Muscle of back (tissue), 11 donors: ENCODE measurements around the gene CD40. TPM values are rescaled to one million over a fixed set of nuclear protein-coding genes. Genes with fewer than 3 reads are reported as not detected.
A peak's percentile ranks its signal among the peaks of the same experiment; 100 is the strongest.

Experiments used
- DNase-seq, 3 donors: peaks; one replicate each; pipeline versions ENCODE4 v3.0.0 to v3.0.0-alpha.2; 2013
- polyA plus RNA-seq, 10 donors: library from polyadenylated mRNA; unstranded; fragments of 120-200 nt; gene quantifications; one replicate each; pipeline ENCODE4 v1.2.1, GENCODE V29; 2013; ENCODE audit not compliant: insufficient read length in 10 of 10

CD40 gene
- polyA plus RNA-seq, 10 donors, result 3.4 to 9.4 (median 6.8) TPM

DNA sequence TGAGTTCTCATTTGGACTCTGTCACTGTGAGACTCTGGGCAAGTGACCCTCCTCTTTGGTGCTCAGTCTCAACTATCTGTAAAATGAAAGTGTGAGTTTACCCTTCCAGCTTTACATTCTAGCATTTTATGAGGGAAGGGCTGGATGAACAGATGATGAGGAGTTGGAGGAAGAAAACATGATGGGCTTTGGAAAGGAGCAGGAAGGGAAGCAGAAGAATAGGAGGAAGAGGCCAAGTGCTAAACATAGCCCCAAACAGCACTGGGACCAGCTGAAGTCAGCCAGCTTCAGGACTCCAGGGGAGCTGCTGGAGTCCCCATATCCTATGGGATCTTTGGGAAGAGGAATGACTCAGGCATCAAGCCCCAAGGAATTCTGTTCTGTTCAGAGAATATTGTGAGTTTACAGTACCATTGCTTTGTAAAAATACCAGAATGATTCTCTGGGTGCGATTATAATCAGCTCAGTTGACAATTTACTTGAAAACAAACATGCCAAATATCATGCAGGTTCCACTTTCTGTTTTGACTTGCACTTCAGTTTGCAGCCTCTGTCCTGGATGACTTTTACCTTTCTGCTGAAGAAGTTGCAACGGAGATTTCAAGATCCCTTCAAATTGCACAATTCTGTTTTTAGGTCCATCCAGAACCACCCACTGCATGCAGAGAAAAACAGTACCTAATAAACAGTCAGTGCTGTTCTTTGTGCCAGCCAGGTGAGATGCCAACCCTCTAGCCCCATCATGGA is 3.2 kb downstream of the CD40 start:
- no peak for DNase-seq

DNA sequence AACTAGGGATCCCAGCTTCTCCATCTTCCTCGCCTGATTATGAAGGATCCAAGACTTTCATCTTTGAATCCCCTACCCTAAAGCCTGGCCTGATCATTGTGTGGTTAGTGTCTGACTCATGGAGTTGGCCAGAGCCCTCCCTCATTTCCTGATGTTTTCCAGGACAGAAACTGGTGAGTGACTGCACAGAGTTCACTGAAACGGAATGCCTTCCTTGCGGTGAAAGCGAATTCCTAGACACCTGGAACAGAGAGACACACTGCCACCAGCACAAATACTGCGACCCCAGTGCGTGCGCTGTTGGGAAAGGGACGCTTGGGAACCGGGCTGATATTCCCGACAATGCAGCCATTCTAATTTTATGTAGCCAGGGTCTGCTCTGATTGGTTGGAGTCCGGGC is 4.0 kb downstream of the CD40 start:
- no peak for DNase-seq

DNA sequence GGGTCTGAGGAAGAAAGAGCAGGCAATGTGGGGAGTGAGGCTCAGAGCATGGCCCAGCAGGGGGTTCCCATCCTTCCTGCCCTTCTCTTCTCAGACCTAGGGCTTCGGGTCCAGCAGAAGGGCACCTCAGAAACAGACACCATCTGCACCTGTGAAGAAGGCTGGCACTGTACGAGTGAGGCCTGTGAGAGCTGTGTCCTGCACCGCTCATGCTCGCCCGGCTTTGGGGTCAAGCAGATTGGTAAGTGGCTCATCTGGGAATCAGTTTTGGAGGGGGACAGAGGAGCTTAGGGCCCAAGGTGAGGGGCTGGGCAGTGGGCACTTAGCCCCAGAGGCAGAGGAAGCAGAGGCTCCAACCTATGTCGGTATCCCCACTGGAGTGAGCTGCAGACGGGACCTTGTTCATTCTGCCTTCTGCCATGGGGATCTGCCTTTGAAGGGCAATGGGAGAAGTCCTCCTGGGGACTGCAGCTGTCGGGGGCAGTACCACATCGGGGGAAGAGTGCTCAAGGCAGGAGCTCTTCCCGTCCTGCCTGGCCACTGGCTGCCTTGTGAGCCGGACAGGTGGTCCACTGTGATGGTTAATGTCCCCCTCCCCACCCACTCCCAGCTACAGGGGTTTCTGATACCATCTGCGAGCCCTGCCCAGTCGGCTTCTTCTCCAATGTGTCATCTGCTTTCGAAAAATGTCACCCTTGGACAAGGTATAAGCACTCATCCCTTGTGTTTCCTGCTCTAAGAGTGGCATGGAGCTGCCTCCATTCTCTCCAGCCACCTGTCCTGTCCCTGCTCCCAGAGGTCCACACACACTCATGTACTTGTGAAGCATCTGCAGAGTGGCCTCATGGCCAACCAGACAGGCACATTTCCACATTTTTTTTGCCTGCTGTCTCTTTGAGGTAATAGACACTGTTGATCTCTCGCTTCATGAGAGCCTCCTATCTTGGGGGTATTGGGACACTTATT is 4.7 kb downstream of the CD40 start:
- no peak for DNase-seq

DNA sequence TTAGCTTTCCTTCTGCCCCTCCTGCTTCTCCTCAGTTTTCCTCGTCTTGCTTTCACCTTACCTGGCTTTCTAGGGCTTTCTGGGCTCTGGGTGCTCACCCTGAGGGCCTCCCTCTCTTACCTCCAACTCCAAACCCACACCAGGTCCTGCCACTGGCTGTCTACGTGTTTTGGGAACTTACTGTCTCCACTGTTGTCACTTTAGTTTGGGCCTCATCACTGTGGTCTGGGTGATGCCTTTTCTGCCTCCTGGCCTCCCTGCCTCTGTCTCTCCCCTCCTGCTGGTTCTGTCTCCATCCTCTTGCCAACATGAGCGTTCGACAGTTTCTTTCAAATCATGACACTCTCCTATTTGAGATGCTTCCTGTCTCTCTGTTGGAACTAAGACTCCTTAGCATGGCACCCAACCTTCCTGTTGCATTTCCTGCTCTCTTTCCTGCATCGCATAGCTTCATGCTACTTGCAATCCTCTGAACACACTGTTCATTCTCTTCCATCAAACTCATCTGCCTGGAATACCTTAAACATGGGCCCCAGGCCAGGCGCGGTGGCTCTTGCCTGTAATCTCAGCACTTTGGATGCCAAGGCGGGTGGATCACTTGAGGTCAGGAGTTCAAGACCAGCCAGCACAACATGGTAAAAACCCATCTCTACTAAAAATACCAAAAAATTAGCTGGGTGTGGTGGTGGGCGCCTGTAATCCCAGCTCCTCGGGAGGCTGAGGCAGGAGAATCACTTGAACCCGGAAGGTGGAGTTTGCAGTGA is 5.5 kb downstream of the CD40 start:
- no peak for DNase-seq

DNA sequence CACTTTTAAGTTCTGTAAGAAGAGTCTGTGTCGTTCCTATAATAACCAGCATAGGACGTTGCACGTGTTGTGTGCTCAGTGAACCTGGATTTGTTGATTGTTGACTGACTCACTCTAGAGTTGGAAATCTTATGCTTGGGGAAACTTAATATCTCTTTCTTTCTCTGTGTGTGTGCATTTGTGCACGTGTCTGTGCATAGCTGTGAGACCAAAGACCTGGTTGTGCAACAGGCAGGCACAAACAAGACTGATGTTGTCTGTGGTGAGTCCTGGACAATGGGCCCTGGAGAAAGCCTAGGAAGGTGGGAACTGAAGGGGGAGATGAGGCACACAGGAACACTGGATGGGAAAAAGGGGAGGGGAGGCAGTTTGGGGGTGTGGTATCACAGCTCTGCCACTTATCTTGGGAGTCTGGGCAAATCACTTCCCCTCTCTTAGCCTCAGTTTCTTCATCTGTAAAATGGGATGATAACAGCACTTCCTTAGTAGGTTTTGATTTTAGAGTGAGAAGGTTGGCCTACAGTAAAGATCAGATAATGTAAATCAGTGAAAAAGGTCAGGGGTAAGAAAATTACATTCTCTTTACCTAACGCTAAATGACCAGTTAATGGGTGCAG is 8.4 kb downstream of the CD40 start:
- no peak for DNase-seq

DNA sequence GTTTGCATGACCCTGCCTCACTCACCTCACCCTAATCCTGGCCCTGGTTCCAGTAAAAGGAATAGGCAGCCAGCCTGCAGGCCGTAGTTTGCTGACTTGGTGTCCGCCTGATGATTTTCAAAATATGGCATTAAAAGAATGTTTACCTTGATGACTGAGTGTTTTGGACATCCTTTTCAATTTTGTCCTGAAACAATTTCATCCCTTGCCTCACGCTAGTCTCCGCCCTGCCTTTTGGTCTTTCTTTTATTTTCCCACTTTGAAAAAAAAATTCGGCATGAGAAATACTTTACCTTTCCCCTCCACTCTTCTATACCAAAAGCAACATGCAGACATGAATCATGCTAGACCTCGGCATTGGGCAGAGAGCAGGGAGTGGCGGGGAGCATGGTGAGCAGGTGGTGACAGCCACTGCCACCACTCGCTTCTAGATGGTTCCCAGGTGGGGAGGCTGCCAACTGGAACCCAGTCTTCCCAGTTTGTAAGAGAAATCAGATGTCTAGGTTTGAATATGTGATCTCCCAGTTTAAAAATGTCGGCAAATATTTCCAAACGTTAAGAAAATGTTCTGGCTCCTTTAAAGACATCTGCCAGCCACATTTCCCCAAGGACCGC is 9.4 kb downstream of the CD40 start:
- no peak for DNase-seq

DNA sequence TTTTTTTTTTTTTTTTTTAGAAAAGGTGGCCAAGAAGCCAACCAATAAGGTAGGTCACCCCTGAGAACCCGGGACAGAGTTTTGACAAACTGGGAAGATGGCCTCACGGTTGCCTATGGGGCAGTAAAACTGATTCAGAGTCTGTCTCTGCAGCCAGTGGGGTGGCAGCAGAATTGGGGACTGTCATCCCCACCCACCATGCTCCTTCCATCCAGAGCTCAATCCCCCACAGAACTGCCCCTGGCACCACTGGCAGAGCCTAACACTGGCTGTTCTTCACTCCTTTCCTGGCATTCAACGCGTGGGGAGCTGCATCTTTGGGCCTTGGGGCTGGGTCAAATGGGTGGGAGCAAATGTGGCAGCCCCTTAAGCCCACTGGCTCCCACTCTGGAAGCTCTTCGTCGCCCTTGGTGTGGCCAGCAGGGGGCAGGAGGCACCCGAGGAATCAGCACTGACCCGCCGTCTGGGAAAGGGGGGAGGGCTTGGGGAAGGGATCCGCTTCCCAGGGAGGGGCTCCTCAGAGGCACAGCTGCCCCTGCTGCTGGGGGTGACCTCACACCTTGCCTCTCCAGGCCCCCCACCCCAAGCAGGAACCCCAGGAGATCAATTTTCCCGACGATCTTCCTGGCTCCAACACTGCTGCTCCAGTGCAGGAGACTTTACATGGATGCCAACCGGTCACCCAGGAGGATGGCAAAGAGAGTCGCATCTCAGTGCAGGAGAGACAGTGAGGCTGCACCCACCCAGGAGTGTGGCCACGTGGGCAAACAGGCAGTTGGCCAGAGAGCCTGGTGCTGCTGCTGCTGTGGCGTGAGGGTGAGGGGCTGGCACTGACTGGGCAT is 10.4 kb downstream of the CD40 start:
- peak in 1 of 3 donors; percentile 55 for DNase-seq

DNA sequence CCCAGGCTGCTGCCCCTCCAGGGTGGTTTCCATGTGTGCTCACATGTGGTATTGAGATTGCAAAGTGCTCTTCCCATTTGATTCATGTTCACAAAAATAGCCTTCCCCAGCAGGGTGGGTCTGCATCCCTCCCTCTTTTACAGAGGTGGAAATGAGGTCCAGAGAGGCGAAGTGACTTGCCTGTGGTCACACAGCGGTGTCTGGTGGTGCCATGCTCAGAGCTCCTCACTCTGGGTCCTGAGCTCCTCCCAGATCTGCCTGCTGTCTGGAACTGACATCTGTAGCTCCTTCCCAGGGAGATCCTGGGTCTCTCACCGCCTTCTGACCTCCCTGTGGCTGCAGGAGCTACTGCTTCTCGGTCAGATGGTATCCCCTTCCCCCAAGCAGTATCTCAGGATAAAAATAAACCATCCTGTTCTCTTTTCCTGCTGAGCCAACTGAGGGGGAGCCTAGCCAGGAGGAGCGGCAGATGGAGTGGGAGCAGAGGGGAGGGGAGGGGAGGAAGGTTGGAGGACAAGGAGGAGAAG is 11.9 kb downstream of the CD40 start:
- DNase-seq, result no peak

DNA sequence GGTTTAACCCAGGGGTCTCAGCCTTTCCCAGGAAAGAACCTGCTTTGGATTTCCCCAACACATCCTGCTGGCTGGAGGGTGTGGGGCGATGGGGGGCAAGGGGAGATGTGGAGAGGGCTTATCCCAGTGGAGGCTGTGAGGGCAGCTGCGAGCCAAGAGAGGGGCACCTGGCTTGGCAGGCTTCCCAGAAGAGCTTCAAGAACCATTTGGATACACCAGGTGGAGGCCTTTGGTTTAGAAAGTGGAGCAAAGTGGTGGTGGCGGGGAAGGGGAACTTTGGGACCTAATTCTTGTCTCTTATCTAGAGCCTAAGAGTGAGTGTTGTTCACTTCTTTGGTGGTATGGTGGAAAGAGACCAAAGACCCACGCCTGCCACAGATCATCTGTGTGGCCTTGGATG is 12.4 kb downstream of the CD40 start:
- no peak for DNase-seq

DNA sequence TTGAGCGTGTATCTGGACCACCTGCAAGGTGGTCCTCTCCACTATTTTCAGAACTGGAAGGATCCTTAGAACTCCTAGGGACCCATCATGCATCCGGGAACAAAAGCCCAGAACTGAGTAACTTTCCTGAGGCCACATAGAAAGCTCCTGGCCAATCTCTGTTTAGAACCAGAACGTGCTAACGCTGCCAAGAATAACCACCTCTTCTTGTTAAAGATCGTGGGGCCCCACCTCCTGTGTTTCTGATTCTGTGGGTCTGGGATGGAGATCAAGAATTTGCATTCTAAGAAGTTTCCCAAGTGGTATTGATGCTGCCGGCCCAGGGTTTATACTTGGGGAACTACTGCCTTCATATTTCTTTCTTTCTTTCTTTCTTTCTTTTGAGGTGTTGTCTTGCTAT is 13.3 kb downstream of the CD40 start:
- DNase-seq, result no peak

DNA sequence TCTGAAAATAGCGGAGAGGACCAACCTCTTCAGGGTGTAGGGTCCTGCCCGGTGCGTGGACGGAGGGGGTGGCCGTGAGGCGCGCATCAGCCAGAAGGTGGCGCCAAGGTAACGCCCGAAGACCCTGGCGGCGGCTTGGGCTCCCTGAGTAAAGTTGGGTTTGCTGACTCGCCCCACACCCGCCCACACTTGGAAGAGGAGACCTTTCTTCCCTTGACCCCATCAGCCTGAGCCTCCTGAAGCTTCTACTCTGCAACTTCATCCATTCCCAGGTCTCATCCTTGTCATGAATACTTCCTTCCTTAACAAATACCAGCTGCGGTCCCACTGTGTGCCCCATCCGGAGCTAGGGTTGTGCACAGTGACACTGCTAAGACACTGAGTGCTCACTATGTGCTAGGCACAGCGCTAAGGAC is 14.6 kb downstream of the CD40 start:
- DNase-seq, result peak; percentile 32 to 83 (median 75)

DNA sequence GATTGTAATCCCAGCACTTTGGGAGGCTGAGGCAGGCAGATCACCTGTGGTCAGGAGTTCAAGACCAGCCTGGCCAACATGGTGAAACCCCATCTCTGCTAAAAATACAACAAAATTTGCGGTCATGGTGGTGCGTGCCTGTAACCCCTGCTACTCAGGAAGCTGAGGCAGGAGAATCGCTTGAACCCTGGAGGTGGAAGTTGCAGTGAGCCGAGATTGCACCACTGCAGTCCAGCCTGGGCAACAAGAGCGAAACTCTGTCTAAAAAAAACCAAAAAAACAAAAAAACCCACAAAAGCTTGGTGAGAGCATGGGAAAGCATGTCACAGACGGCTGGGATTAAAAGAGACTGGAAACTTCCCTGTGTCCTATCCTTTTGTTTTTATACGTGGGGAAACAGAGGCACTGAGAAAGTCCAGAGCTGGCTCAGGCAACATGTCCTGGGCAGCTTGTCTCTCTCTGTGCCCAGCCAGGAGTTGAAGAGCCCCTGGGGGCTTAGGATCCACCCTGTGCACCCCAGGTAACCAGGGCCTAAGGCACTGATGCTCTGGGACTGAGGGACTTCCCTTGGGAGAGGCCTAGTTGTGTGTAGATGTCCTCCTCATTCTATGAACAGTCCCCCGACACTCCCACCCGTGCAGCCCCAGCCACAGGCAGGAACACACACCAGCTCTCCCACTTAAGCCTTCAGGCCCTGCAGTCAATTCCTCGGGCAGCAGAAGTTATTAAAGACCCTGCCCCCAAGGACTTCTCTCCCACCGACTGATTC is 16.0 kb downstream of the CD40 start:
- DNase-seq, result no peak

DNA sequence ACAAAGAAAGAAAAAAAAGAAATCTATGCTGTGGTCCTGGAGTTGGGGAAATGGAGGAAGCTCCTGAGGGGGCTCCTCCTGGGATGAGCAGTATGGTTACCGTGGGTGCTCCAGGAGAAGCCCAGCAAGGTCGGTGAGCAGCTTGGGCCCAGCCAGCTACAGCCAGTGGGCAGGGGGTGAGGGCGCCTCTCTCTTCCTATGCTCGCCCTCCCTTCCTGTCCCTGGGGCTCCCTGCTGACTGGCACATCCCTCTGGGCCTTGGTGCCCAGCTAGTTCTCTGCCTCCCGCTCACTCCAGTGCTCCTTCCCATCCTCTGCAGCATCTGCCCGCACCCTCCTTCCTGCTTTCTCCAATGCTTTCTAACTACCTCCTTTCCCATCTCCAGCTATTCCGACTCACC is 16.6 kb downstream of the CD40 start:
- no peak for DNase-seq

DNA sequence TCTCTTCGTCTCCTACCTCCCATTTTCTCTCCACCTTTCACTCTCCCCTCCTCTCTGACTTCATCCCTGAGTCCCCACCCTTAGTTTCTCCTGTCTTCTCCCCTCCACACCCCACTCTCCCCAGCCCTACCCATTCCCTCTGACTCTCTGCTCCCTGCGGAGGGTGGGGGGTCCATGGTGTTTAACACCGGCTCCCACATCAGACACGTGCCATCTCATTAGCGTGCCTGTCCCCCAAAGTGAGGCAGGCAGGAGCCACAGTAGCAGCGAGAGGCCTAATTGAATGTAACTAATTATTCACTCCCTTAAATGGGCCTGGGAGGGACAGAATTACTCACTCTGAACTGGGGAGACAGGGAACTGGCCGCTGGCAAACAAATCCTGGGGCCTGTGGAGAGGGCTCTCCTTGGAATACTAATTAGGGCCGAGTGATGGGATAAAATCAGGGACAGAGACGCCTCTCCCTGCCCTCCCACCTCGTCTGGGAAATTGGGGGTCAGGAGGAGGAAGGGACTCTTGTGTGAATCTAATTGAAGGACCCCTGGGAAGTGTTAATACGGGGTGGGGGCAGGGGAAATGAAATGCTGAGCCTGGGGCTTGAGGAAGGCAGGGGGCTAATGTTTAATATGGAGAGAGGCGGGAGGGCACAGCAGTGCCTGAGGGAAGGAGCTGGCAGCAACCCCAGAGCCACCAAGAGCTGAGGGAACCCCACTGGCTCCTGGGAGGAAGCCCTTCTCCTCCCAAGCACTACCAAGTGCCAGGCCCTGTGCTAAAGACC is 17.9 kb downstream of the CD40 start:
- no peak for DNase-seq

DNA sequence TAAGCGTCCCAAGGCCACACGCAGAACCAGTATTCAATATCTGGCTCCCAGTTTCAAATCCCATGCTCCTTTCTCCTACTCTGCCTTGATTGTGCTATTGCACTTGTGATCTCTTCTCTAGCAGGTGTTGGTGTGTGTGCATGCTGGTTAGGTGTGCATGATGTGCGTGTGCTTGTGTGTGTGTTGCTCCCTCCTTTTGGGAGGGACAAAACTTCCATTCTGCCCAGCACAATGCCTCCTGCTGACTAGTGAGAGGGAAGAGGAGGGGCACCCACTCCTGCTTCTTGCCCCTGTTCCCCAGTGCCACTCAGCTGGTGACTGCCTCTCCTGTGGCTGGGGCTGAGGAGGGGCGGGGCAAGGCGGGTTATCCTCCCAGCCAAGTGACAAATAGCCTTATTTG is 19.7 kb downstream of the CD40 start:
- DNase-seq, result no peak

DNA sequence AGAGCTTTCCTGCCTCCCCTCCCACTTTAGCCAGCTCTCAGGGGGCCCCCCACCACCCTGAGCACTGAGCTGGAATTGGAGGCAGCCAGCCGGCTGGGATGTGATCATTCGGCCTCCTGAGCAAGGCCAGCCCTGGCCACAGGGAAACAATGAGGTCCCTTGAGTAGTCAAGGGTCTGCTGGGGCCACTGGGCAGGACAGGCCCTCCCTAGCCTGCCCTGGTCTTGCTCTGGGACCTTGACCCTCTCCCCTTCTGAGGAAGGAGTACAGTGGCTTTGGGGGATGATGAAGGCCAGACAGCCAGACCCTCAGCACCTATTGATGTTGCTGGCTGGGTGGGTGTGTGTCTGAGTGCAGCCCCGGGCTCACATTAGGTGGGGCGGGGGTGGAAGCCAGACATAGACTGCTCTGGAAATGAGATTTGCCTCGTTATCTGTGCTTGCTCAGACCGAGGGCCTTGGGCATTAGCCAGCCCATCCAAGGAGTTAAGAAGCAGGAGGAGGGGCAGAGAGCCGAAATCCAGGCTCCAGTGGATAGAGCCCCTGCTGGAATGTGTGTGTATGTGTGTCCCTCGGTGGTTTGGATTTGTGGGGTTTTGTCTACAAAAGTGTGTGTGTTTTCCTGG is 21.3 kb downstream of the CD40 start:
- DNase-seq, result no peak

DNA sequence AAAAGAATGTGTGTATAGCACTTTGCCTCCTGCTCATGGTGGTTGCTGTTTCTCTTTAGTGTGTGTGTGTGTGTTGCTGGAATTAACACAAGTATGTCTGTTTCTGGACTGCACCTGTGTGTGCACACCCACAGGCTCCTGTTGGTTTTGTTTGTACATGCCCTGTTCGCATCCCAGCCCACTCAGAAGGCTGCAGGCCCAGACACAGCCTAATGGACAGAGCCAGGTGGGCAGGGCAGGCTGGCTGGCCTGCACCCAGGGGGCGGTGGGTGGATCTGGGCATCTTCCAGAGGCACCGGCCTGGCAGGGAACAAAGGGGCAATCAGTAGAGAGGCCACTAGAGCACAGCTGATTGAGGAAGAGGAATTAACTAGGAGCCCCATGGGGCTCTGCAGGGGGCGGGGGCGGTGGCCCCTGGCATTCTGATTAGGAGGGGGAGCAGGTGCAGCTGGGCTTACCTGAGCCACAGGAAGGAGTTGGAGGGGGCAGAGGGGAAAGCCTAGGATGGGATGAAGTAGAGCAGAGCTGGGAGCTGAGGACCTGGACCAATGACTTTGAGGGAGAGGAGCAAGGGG is 21.9 kb downstream of the CD40 start:
- DNase-seq, result peak; percentile 35 to 57 (median 38)

DNA sequence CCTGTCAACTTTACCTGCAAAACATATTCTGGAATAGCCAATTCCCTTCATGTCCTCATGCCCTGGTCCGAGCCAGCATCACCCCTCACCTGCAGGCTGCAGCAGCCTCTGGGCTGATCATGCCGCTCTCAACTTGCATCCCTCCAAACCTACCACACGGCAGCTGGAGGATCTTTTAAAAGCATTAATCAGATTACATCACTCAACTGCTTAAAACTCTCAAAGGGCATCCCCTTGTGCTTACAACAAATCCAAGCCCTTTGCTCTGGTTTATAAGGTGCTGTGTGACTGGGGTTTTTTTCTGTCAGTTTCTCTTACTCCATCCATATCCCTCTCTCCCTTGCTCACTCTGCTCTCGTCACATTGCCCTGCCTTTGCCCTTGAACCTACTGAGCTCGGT is 24.0 kb downstream of the CD40 start:
- DNase-seq, result no peak
